Fibroblast of the aortic adventitia (primary cell): ENCODE results near the gene OGT. TPM values are rescaled to one million over a fixed set of nuclear protein-coding genes. Genes with fewer than 3 reads are reported as not detected.

Source experiments
- DNase-seq: peaks from one replicate; pipeline ENCODE4 v3.0.0-alpha.2; 2010; ENCODE audit warnings: low read depth
- H3K4me3 ChIP-seq: 2 replicates; pipeline ENCODE4 v1.5.1; 2011; ENCODE audit warnings: low read depth, mild to moderate bottlenecking, control low read depth, low read length, moderate library complexity
- small RNA-seq: library from RNA; depleted of rRNA; stranded (forward); fragments of <200 nt; gene quantifications from one replicate; pipeline ENCODE3, GENCODE V24; 2012
- total RNA-seq: library from RNA; depleted of rRNA; stranded (reverse); fragments of >200 nt; gene quantifications from 2 replicates; pipeline ENCODE4 v1.2.3, GENCODE V29; 2012; ENCODE audit warnings: low replicate concordance
- TF ChIP-seq, protein P1 (sequence below): IDR thresholded peaks from 2 replicates; pipeline ENCODE4 v1.5.1; 2011; ENCODE audit warnings: mild to moderate bottlenecking, low read length, control low read depth, inconsistent platforms; ENCODE audit not compliant: insufficient read depth

OGT gene
- total RNA-seq, 1 donor, result 174 TPM

DNA sequence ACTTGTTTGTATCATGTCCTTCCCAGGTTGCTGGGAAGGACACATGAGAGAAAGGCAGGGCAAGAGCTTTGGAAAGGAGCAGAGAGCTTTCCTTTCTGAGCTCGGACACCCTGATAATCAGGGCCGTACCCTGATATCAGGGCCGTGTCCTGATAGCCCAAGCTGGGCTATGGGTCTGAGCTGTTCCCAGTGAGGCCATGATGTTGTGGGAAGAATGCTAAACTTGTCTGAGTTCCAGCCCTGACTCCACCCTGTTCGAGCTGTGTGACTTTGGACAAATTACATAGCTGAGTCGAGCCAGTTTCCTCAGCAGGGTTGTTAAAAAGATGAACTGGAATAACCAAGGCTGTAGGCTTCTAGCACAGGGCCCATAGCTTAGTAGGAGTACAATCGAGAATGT is 88.7 kb downstream of the OGT start:
- no peak overlapping the region for H3K4me3 ChIP-seq
- TF ChIP-seq, protein P1, sequence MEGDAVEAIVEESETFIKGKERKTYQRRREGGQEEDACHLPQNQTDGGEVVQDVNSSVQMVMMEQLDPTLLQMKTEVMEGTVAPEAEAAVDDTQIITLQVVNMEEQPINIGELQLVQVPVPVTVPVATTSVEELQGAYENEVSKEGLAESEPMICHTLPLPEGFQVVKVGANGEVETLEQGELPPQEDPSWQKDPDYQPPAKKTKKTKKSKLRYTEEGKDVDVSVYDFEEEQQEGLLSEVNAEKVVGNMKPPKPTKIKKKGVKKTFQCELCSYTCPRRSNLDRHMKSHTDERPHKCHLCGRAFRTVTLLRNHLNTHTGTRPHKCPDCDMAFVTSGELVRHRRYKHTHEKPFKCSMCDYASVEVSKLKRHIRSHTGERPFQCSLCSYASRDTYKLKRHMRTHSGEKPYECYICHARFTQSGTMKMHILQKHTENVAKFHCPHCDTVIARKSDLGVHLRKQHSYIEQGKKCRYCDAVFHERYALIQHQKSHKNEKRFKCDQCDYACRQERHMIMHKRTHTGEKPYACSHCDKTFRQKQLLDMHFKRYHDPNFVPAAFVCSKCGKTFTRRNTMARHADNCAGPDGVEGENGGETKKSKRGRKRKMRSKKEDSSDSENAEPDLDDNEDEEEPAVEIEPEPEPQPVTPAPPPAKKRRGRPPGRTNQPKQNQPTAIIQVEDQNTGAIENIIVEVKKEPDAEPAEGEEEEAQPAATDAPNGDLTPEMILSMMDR, result no peak
- peak; percentile 60 for DNase-seq

DNA sequence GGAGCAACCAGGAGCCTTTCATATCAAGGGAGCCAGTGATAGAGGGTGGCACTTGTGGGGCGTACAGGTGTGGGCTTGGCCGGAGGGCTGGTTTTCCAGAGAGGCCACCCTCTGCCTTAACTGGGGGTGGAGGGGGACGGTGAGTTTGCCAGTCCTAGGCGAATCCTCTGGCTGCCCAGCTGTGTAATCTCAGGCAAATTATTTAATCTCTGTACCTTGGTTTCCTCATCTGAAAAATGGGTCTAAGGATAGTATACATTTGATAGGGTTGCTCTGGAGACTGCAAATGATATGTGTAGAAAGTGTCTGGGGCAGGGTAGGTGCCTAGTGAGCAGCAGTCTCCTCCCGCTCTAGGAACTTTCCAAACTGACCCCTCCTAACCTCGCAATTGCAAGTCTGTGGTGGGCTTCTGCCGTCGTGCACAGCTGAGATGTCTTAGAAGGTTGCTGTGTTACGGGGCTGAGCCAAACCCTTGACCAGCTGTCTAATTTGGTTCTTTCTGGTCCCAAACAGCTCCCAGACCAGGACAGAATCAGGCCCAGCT is 89.2 kb downstream of the OGT start:
- TF ChIP-seq, protein P1, result no peak
- no peak overlapping the region for H3K4me3 ChIP-seq
- no peak for DNase-seq

DNA sequence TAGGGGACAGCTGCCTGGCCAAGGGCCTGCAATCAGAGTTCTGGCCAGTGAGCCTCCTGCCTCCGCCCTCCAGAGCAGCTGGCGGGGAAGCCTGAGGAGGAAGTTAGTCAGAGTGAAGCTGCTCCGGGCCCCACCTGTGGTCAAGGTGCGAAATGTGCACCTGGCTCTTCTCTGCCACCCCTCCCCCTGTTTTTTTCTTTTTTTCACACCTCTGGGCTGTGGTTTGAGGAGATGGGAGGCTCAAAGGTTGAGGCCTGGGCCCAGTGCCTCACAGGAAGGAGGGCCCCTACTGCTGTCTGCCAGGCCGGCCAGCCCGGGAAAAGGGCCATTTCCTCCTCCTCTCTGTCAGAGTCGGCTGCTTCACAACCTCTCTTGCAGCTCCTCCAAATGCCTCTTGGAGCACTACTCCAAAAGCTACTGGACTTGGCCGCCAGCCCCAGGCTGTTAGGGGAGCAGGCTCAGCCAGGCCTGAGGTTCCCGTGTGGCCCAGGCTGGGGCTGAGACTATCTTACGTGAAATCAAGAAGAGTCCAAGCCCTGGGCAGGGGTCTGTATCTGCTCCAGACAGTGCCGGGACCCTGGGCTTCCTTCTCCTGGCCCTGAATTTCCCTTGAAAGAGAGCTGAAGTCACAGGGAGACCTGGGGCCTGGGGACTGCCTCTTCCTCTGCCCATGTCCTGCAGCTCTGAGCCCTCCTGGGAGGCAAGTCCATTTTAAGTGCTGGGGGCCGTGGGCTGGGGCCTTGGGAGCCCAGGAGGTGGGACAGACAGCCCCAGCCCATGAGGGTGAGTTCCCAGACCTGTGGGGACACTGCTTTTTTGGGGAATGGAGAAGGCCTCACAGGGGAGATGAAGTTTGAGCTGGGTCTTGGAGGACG is 89.9 kb downstream of the OGT start:
- no peak overlapping the region for H3K4me3 ChIP-seq
- TF ChIP-seq, protein P1, result peak; percentile 28
- DNase-seq, result peak; percentile 74

DNA sequence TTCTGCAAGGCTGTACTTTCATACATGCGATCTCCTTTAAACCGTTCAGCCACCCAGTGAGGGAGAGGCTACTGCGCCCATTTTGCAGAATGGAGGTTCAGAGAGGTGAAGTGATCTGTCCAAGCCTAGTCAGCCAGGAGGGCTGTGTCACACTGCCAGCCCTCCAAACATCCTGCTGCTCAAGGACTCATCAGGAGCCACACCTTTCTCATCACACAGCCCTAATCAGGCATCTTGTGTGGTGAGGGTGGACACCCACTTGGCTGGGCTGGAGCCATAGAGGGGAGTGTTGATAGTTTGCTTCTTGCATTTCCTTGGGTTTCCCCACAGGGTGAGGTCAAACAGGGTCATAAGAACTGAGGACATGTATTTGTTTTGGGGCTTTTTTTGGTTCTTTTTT is 90.8 kb downstream of the OGT start:
- DNase-seq, result no peak
- TF ChIP-seq, protein P1, result no peak
- no peak overlapping the region for H3K4me3 ChIP-seq

DNA sequence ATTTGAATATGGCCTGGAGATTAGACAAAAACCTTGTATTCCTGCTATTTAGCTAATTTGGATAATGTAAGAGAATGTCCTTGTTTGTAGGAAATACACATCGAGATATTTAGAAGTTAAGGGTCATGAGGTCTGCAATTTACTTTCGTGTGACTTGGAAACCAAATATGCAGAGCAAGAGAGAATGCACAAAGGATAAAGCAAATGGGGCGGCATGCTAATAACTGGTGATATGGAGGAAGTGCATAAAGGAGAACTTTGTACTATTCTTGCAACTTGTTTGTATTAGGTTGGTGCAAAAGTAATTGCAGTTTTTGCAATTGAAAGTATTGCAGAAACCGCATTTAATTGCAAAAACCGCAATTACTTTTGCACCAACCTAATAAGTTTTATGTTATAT is 92.6 kb downstream of the OGT start:
- no peak overlapping the region for H3K4me3 ChIP-seq
- no peak for DNase-seq
- TF ChIP-seq, protein P1, result no peak

Small RNAs within 50 kb of the gene (small RNA-seq; reads per million reads assigned to genes)
- gene RF00019, result not detected

Other genes starting within 250 kb of the OGT start
- gene NONO, start 249.5 kb upstream of the OGT start, total RNA-seq, result 330 and 444 TPM in 2 replicates
- 2.6 and 6.2 TPM in 2 replicates for gene ITGB1BP2, start 231.4 kb upstream of the OGT start, total RNA-seq
- 29.8 and 74.4 TPM in 2 replicates for gene TAF1, start 166.7 kb upstream of the OGT start, total RNA-seq
- gene GCNA, start 45.3 kb downstream of the OGT start, total RNA-seq, result 2.3 and 2.4 TPM in 2 replicates
- gene CXCR3, start 85.4 kb downstream of the OGT start, total RNA-seq, result not detected in 2 replicates
- not detected in 2 replicates for gene CXorf49, start 185.2 kb downstream of the OGT start, total RNA-seq
- not detected in 2 replicates for gene CXorf49B, start 230.2 kb downstream of the OGT start, total RNA-seq